K562 (cell line): ENCODE data around the gene SPATA32. TPM values are rescaled to one million over a fixed set of nuclear protein-coding genes. Genes with fewer than 3 reads are reported as not detected.

Experiments used
- ATAC-seq: fragments of 200-7000 bp; cut with Tn5 transposase; 3 replicates; pipeline ENCODE4 v1.9.1; 2020; ENCODE audit warnings: moderate library complexity
- BruUV-seq: library from RNA; stranded (reverse); fragments of 400-500 nt; replicated peaks from 2 replicates; lab custom pipeline; 2021; lab: Mats Ljungman, UMichigan
- CTCF ChIA-PET: fragments of 300-600 bp; formaldehyde crosslinking; extraction: SDS; loops from one replicate; lab custom pipeline; 2021; ENCODE audit warnings: low intra/inter-chr PET ratio; lab: Yijun Ruan, JAX
- POLR2A ChIA-PET: fragments of 300-600, 350-650 bp; sonication (Branson Sonifier 250); formaldehyde crosslinking; extraction: SDS; loops from one replicate; lab custom pipeline; 2021; ENCODE audit warnings: antibody characterized with exemption, inconsistent platforms; lab: Yijun Ruan, JAX
- DNase-seq, 4 experiments: peaks; one replicate each; pipeline versions ENCODE4 v3.0.0 to v3.0.0-alpha.2; 2011 to 2018; ENCODE audit warnings: low spot score in 3 of 4, mixed read lengths in 3 of 4; ENCODE audit errors: extremely low read depth in 1 of 4
- FAIRE-seq: peaks from 2 replicates; lab custom pipeline; 2011; peaks lifted over from hg19 to GRCh38; lab: Jason Lieb, UNC
- H2AFZ ChIP-seq: 2 replicates; pipeline ENCODE4 v1.6.0; 2011; ENCODE audit warnings: low read depth, low read length, control low read depth, inconsistent platforms
- H3K27ac ChIP-seq: fragments of 200-600 bp; 3 replicates; pipeline ENCODE4 v1.8.0; 2011; ENCODE audit warnings: low read depth, mild to moderate bottlenecking, control low read depth, inconsistent platforms, low read length, moderate library complexity, mixed read lengths; ENCODE audit errors: extremely low read depth
- H3K27me3 ChIP-seq, 2 experiments: fragments of 300-600 bp in 1 of 2; 2 replicates in 1 of 2; 3 replicates in 1 of 2; pipeline versions ENCODE4 v1.6.0 to v1.8.0; 2011; ENCODE audit warnings: inconsistent platforms in 2 of 2, low read length in 2 of 2, mild to moderate bottlenecking in 1 of 2, mixed read lengths in 1 of 2, moderate library complexity in 1 of 2; ENCODE audit not compliant: control insufficient read depth in 2 of 2, insufficient read depth in 2 of 2
- H3K36me3 ChIP-seq: fragments of 300-600 bp; 3 replicates; pipeline ENCODE4 v1.8.0; 2011; ENCODE audit warnings: mild to moderate bottlenecking, low read length, inconsistent platforms; ENCODE audit not compliant: control insufficient read depth, insufficient read depth
- H3K4me1 ChIP-seq, 2 experiments: fragments of 200-600 bp in 1 of 2; replicated peaks in 1 of 2; 2 replicates in 1 of 2; 3 replicates in 1 of 2; pipeline versions ENCODE4 v1.5.1 to v1.8.0; 2011; ENCODE audit warnings: inconsistent platforms in 2 of 2, low read length in 2 of 2, mild to moderate bottlenecking in 1 of 2, mixed read lengths in 1 of 2, moderate library complexity in 1 of 2; ENCODE audit not compliant: control insufficient read depth in 2 of 2, insufficient read depth in 2 of 2
- H3K4me2 ChIP-seq: 2 replicates; pipeline ENCODE4 v1.6.1; 2011; ENCODE audit warnings: low read length, control low read depth, inconsistent platforms, mixed read lengths; ENCODE audit not compliant: insufficient read depth
- H3K4me3 ChIP-seq: fragments of 200-600 bp; sonication (generic), shearing (Covaris generic); 2 replicates; pipeline ENCODE4 v1.5.1; 2016; ENCODE audit warnings: control low read depth, inconsistent platforms
- H3K79me2 ChIP-seq: fragments of 200-600 bp; 3 replicates; pipeline ENCODE4 v1.8.0; 2011; ENCODE audit warnings: low read length, inconsistent platforms; ENCODE audit not compliant: control insufficient read depth, insufficient read depth
- H3K9ac ChIP-seq, 2 experiments: 2 replicates each; pipeline versions ENCODE4 v1.6.0 to v1.6.1; 2011; ENCODE audit warnings: low read depth in 2 of 2, low read length in 2 of 2, control low read depth in 1 of 2, inconsistent platforms in 1 of 2, mild to moderate bottlenecking in 1 of 2, mixed read lengths in 1 of 2; ENCODE audit not compliant: insufficient read depth in 1 of 2
- H3K9me1 ChIP-seq: one replicate; pipeline ENCODE4 v1.6.0; 2011; ENCODE audit warnings: inconsistent platforms, mild to moderate bottlenecking, low read length, moderate library complexity; ENCODE audit not compliant: control insufficient read depth, insufficient read depth
- H3K9me3 ChIP-seq: replicated peaks from 2 replicates; pipeline ENCODE4 v1.5.1; 2011; ENCODE audit warnings: low read depth, low read length, inconsistent platforms; ENCODE audit not compliant: control insufficient read depth, insufficient read depth
- H4K20me1 ChIP-seq: replicated peaks from 2 replicates; pipeline ENCODE4 v1.6.1; 2011; ENCODE audit warnings: low read length, inconsistent platforms, mixed read lengths; ENCODE audit not compliant: control insufficient read depth, insufficient read depth
- ARHGAP35 ChIP-seq: fragments of 450-650 bp; IDR thresholded peaks from 2 replicates; pipeline ENCODE4 v1.6.1; 2018; ENCODE audit not compliant: partially characterized antibody
- CBX5 ChIP-seq: IDR thresholded peaks from 2 replicates; pipeline ENCODE4 v1.6.1; 2014; ENCODE audit warnings: low read depth, borderline replicate concordance
- ETS1 ChIP-seq: conservative IDR thresholded peaks from 2 replicates; pipeline ENCODE4 v1.6.1; 2011; ENCODE audit warnings: low read depth, mild to moderate bottlenecking, low read length; ENCODE audit not compliant: control insufficient read depth
- HNRNPK ChIP-seq: fragments of 200-400 bp; formaldehyde crosslinking; IDR thresholded peaks from one replicate; pipeline ENCODE4 v1.6.1; 2018; ENCODE audit warnings: mild to moderate bottlenecking, low read depth, low read length; ENCODE audit not compliant: poor library complexity, severe bottlenecking
- JUN ChIP-seq, 2 experiments: sonication (generic) in 1 of 2; formaldehyde crosslinking in 1 of 2; IDR thresholded peaks; 2 replicates each; pipeline versions ENCODE4 v1.6.1 to v1.8.0; 2012 to 2022; ENCODE audit warnings: borderline replicate concordance in 2 of 2, mild to moderate bottlenecking in 2 of 2, improper control_type of control experiment in 1 of 2, low read depth in 1 of 2, low read length in 1 of 2, missing genetic modification reagents in 1 of 2
- KDM2B ChIP-seq: fragments of 250-450 bp; sonication (Bioruptor Pico); IDR thresholded peaks from 2 replicates; pipeline ENCODE4 v1.8.0; 2021; ENCODE audit warnings: mild to moderate bottlenecking, moderate library complexity
- KHSRP ChIP-seq: fragments of 450-650 bp; IDR thresholded peaks from 2 replicates; pipeline ENCODE4 v1.6.1; 2017
- MAFF ChIP-seq: IDR thresholded peaks from 2 replicates; pipeline ENCODE4 v1.6.1; 2012; ENCODE audit warnings: low read length, improper control_type of control experiment
- MCM2 ChIP-seq: fragments of 450-650 bp; IDR thresholded peaks from 2 replicates; pipeline ENCODE4 v1.6.1; 2017; ENCODE audit warnings: low read depth, mild to moderate bottlenecking
- MCM3 ChIP-seq: fragments of 450-650 bp; IDR thresholded peaks from 2 replicates; pipeline ENCODE4 v1.6.1; 2016
- MNT ChIP-seq, 2 experiments: fragments of 450-650 bp; conservative IDR thresholded peaks; 2 replicates each; pipeline ENCODE4 v1.6.1; 2017; ENCODE audit warnings: mild to moderate bottlenecking in 2 of 2, moderate library complexity in 2 of 2
- POLR2AphosphoS5 ChIP-seq: IDR thresholded peaks from 2 replicates; pipeline ENCODE4 v1.6.1; 2011; ENCODE audit warnings: mild to moderate bottlenecking, low read depth, low read length, moderate library complexity; ENCODE audit not compliant: control insufficient read depth, insufficient read depth
- SUPT5H ChIP-seq: fragments of 450-650 bp; IDR thresholded peaks from 2 replicates; pipeline ENCODE4 v1.6.1; 2016
- TGIF2 ChIP-seq: sonication (generic); formaldehyde crosslinking; IDR thresholded peaks from 2 replicates; pipeline ENCODE4 v1.8.1; 2022; ENCODE audit warnings: mild to moderate bottlenecking, missing genetic modification reagents, moderate library complexity
- ZBTB9 ChIP-seq: fragments of 450-650 bp; formaldehyde crosslinking; IDR thresholded peaks from 2 replicates; pipeline ENCODE4 v1.4.0; 2020; ENCODE audit warnings: mild to moderate bottlenecking, moderate library complexity
- WGBS: fragments of 100-300 bp; shearing (Covaris generic); methylation state at CpG from one replicate; pipeline ENCODE4 v1.1.6; 2016; ENCODE audit warnings: low coverage, mixed read lengths; ENCODE audit not compliant: insufficient coverage; ENCODE audit errors: missing lambda C conversion rate; 5-methylcytosine and 5-hydroxymethylcytosine counted together
- in situ Hi-C: fragments of 300-500 bp; cut with MboI; formaldehyde crosslinking; loops from 4 replicates; pipeline ENCODE4 v1.15.0; 2018; ENCODE audit warnings: inconsistent platforms, mixed read lengths
- intact Hi-C: fragments of 100-400 bp; cut with micrococcal nuclease; formaldehyde crosslinking; loops from 2 replicates; pipeline ENCODE4 v1.14.2; 2022
- polyA plus RNA-seq, 8 experiments: library from polyadenylated mRNA; depleted of rRNA in 4 of 8; stranded (reverse) in 5 of 8; unstranded in 3 of 8; fragments of >200 nt; fragmentation: Nextera tagmentation in 2 of 8; fragmentation: Illumina TruSeq in 1 of 8; extraction: Ambion mirVana in 2 of 8; extraction: Trizol in 1 of 8; gene quantifications; 2 replicates each; pipeline versions ENCODE4 v1.2.1 to v1.2.3, GENCODE V29; 2011 to 2014; ENCODE audit warnings: inconsistent platforms in 1 of 8, missing spikeins in 1 of 8
- total RNA-seq, 7 experiments: library from RNA; depleted of rRNA in 6 of 7; stranded (reverse); fragments of >200 nt in 6 of 7; fragmentation: Illumina TruSeq in 2 of 7; extraction: Trizol in 2 of 7; gene quantifications; 2 replicates each; pipeline versions ENCODE4 v1.2.1 to v1.2.3, GENCODE V29; 2011 to 2021; ENCODE audit warnings: low replicate concordance in 1 of 7

SPATA32 gene
- total and polyA plus RNA-seq, 9 of the 15 experiments (the other 6 are each of a cell fraction or from before 2014, with no cell fraction given), result 0.03 to 0.06 TPM; not detected in 7

GRCh38 chr17:45251931-45252330 is 10.0 kb downstream of the SPATA32 start (continued):
- TF ChIP-seq POLR2AphosphoS5 (0 out of 2 replicates have a peak, but pooled peaks have one; percentile 4), JUN (IDR thresholded peaks at IDR 0.05; ENCODE audit: borderline replicate concordance, low read depth, low read length) (no peak), JUN (CRISPR knock-in tag; IDR thresholded peaks at IDR 0.05; ENCODE audit: borderline replicate concordance) (no peak), MCM2 (no peak), TGIF2 (CRISPR knock-in tag) (no peak)

- peak; percentile 79 to 85 (median 82) for DNase-seq
- intact Hi-C loops (no loop called here), in situ Hi-C loops (no loop called here)
- Histone ChIP-seq H3K27me3 (no peaks in the 10 kb centered on the region), H3K9me1 (no peaks in the 10 kb centered on the region), H4K20me1 (no peaks in the 10 kb centered on the region), H2AFZ (peak overlapping the region; percentile 54), H3K4me1 (peaks cover 38 to 71% of the 10 kb centered on the region in 2 experiments), H3K4me3 (peak overlapping the region; percentile 78), H3K79me2 (peaks cover 31% of the 10 kb centered on the region), H3K4me2 (peak overlapping the region; percentile 81), H3K9ac (peak overlapping the region; percentile 73 to 95), H3K9me3 (no peaks in the 10 kb centered on the region; the same call in 1 of the 2 replicates), H3K36me3 (peaks cover 46% of the 10 kb centered on the region; the same call in 2 of the 3 replicates), H3K27ac (peak overlapping the region; percentile 78)
- POLR2A ChIA-PET, result interaction anchor here (0.6 to 1.6 kb wide), 12 partner anchors 10 to 1612 kb away, joined by 3 to 10 read pairs (median 4); partner anchors contain the start of genes HEXIM1 and MAP3K14
- no peak for FAIRE-seq
- CTCF ChIA-PET, result no interaction called here
- WGBS, result 10% methylated on average over 18 of the region's 39 CpGs
- BruUV-seq, result TSS peak; percentile 51
- ATAC-seq, result peak; percentile 81
- TF ChIP-seq ETS1 (0 out of 2 replicates have a peak, but pooled peaks have one; percentile 11), HNRNPK (no peak), KHSRP (no peak), SUPT5H (peak; percentile 21; the same call in 1 of the 2 replicates), ARHGAP35 (no peak), MAFF (no peak), MNT (conservative IDR thresholded peaks at IDR 0.05) (peak in 1 of 2 experiments; percentile 4; a peak in 1 of 4 replicates), KDM2B (CRISPR knock-in tag) (peak; percentile 84; the same call in 1 of the 2 replicates), MCM3 (no peak), ZBTB9 (CRISPR knock-in tag) (0 out of 2 replicates have a peak, but pooled peaks have one; percentile 46), CBX5 (no peak)
These were observed 13.5 kb downstream of the SPATA32 start for GRCh38 chr17:45248132-45248957.
